Muscle layer of colon (tissue), 2 donors: ENCODE results near the gene INPP5E.

Experiments
- H3K27ac ChIP-seq: one replicate; pipeline ENCODE4 v1.7.0; 2013; ENCODE audit warnings: low read depth, mild to moderate bottlenecking, low read length, moderate library complexity
- H3K27me3 ChIP-seq, 2 donors: one replicate each; pipeline ENCODE4 v1.7.0; 2013; ENCODE audit warnings: low read length in 2 of 2, mild to moderate bottlenecking in 2 of 2; ENCODE audit not compliant: insufficient read depth in 2 of 2, control insufficient read depth in 1 of 2
- H3K36me3 ChIP-seq: one replicate; pipeline ENCODE4 v1.7.0; 2013; ENCODE audit warnings: mild to moderate bottlenecking, low read length; ENCODE audit not compliant: insufficient read depth
- H3K4me1 ChIP-seq: one replicate; pipeline ENCODE4 v1.7.0; 2013; ENCODE audit warnings: mild to moderate bottlenecking, low read length; ENCODE audit not compliant: insufficient read depth
- H3K4me3 ChIP-seq, 2 donors: one replicate each; pipeline ENCODE4 v1.7.0; 2013; ENCODE audit warnings: low read length in 2 of 2, low read depth in 1 of 2, mild to moderate bottlenecking in 1 of 2, moderate library complexity in 1 of 2
- H3K9ac ChIP-seq: one replicate; pipeline ENCODE4 v1.7.0; 2013; ENCODE audit warnings: low read length
- H3K9me3 ChIP-seq: one replicate; pipeline ENCODE4 v1.7.0; 2013; ENCODE audit warnings: mild to moderate bottlenecking, low read length
- donor health status: abdominal sarcoma.
- donor health status: Adenocarcinoma of cecum.

The INPP5E gene

GRCh38 chr9:136455043-136456002 is 15.7 kb upstream of the INPP5E start:
- Histone ChIP-seq H3K4me3 (no peak overlapping the region), H3K27me3 (no peaks in the 10 kb centered on the region), H3K4me1 (no peaks in the 10 kb centered on the region), H3K27ac (no peak overlapping the region), H3K9ac (no peak overlapping the region), H3K9me3 (no peaks in the 10 kb centered on the region), H3K36me3 (peaks cover 84% of the 10 kb centered on the region)

GRCh38 chr9:136454026-136454796 is 14.6 kb upstream of the INPP5E start:
- Histone ChIP-seq H3K9me3 (no peaks in the 10 kb centered on the region), H3K27ac (no peak overlapping the region), H3K9ac (no peak overlapping the region), H3K36me3 (peaks cover 86% of the 10 kb centered on the region), H3K4me3 (no peak overlapping the region), H3K4me1 (no peaks in the 10 kb centered on the region), H3K27me3 (no peaks in the 10 kb centered on the region)

GRCh38 chr9:136453326-136453725 is 13.7 kb upstream of the INPP5E start:
- Histone ChIP-seq H3K36me3 (peaks cover 86% of the 10 kb centered on the region), H3K4me3 (no peak overlapping the region), H3K27me3 (no peaks in the 10 kb centered on the region), H3K4me1 (no peaks in the 10 kb centered on the region), H3K9me3 (no peaks in the 10 kb centered on the region), H3K27ac (no peak overlapping the region), H3K9ac (no peak overlapping the region)

GRCh38 chr9:136451221-136451877 is 11.7 kb upstream of the INPP5E start:
- no peak overlapping the region for H3K9ac ChIP-seq
- H3K9me3 ChIP-seq = no peaks in the 10 kb centered on the region
- no peak overlapping the region for H3K4me3 ChIP-seq
- H3K27ac ChIP-seq = no peak overlapping the region
- no peaks in the 10 kb centered on the region for H3K27me3 ChIP-seq
- H3K36me3 ChIP-seq = peaks cover 85% of the 10 kb centered on the region
- no peaks in the 10 kb centered on the region for H3K4me1 ChIP-seq

- no peaks in the 10 kb centered on the region for H3K4me1 ChIP-seq
- no peaks in the 10 kb centered on the region for H3K9me3 ChIP-seq
- H3K27ac ChIP-seq = no peak overlapping the region
- H3K4me3 ChIP-seq = no peak overlapping the region
- H3K36me3 ChIP-seq = peaks cover 78% of the 10 kb centered on the region
- no peak overlapping the region for H3K9ac ChIP-seq
- H3K27me3 ChIP-seq = no peaks in the 10 kb centered on the region
Measured at GRCh38 chr9:136448655-136449054, 9.0 kb upstream of the INPP5E start.

- Histone ChIP-seq H3K4me1 (no peaks in the 10 kb centered on the region), H3K9ac (no peak overlapping the region), H3K36me3 (peaks cover 80% of the 10 kb centered on the region)
Measured at GRCh38 chr9:136447173-136447778, 7.6 kb upstream of the INPP5E start.

GRCh38 chr9:136445799-136446198 is 6.2 kb upstream of the INPP5E start:
- Histone ChIP-seq H3K4me3 (no peak overlapping the region), H3K27me3 (no peaks in the 10 kb centered on the region), H3K9me3 (no peaks in the 10 kb centered on the region), H3K27ac (no peak overlapping the region), H3K9ac (no peak overlapping the region), H3K4me1 (no peaks in the 10 kb centered on the region), H3K36me3 (peaks cover 84% of the 10 kb centered on the region)

More at GRCh38 chr9:136447173-136447778, 7.6 kb upstream of the INPP5E start:
- Histone ChIP-seq H3K9me3 (no peaks in the 10 kb centered on the region), H3K27ac (no peak overlapping the region), H3K27me3 (no peaks in the 10 kb centered on the region), H3K4me3 (no peak overlapping the region)

GRCh38 chr9:136444102-136444501 is 4.5 kb upstream of the INPP5E start:
- Histone ChIP-seq H3K4me1 (peaks cover 6% of the 10 kb centered on the region), H3K36me3 (peaks cover 73% of the 10 kb centered on the region), H3K27ac (no peak overlapping the region), H3K9ac (no peak overlapping the region), H3K27me3 (no peaks in the 10 kb centered on the region), H3K4me3 (no peak overlapping the region), H3K9me3 (no peaks in the 10 kb centered on the region)

- Histone ChIP-seq H3K4me3 (no peak overlapping the region), H3K4me1 (peaks cover 6% of the 10 kb centered on the region), H3K9me3 (no peaks in the 10 kb centered on the region), H3K27me3 (no peaks in the 10 kb centered on the region), H3K36me3 (peaks cover 69% of the 10 kb centered on the region), H3K9ac (no peak overlapping the region), H3K27ac (no peak overlapping the region)
Measured at GRCh38 chr9:136443687-136444086, 4.0 kb upstream of the INPP5E start.

- Histone ChIP-seq H3K4me1 (peaks cover 9% of the 10 kb centered on the region), H3K27me3 (no peaks in the 10 kb centered on the region), H3K36me3 (peaks cover 63% of the 10 kb centered on the region), H3K9me3 (no peaks in the 10 kb centered on the region), H3K4me3 (no peak overlapping the region), H3K27ac (no peak overlapping the region), H3K9ac (no peak overlapping the region)
Measured at GRCh38 chr9:136443087-136443486, 3.4 kb upstream of the INPP5E start.

GRCh38 chr9:136442265-136442664 is 2.6 kb upstream of the INPP5E start:
- Histone ChIP-seq H3K9me3 (no peaks in the 10 kb centered on the region), H3K27me3 (no peaks in the 10 kb centered on the region), H3K9ac (no peak overlapping the region), H3K27ac (no peak overlapping the region), H3K4me3 (no peak overlapping the region), H3K4me1 (peaks cover 17% of the 10 kb centered on the region), H3K36me3 (peaks cover 55% of the 10 kb centered on the region)
